RWPE2 (cell line): Measurements from ENCODE around the gene PLCL2.
"Not testable (repeated sequence)": the region's sequence is repeated elsewhere in the genome, so short reads cannot be mapped to it uniquely, and the experiment has no call there.

ENCODE experiments used
- ATAC-seq: fragments of 200-7000 bp; cut with Tn5 transposase; 3 replicates; pipeline ENCODE4 v1.9.1; 2021; ENCODE audit warnings: low read depth
- DNase-seq: peaks from one replicate; pipeline ENCODE4 v3.0.0-alpha.2; 2020; ENCODE audit warnings: low spot score
- H3K27ac ChIP-seq: fragments of 450-650 bp; 2 replicates; pipeline ENCODE4 v1.5.1; 2017; ENCODE audit warnings: mild to moderate bottlenecking; ENCODE audit not compliant: poor library complexity, severe bottlenecking
- H3K27me3 ChIP-seq: fragments of 250-450 bp; sonication (Bioruptor Pico); 2 replicates; pipeline ENCODE4 v1.5.1; 2021; ENCODE audit warnings: mild to moderate bottlenecking, moderate library complexity; ENCODE audit not compliant: insufficient read depth, poor library complexity, severe bottlenecking
- H3K36me3 ChIP-seq: fragments of 250-450 bp; sonication (Bioruptor Pico); 2 replicates; pipeline ENCODE4 v1.5.1; 2020; ENCODE audit warnings: low read depth, mild to moderate bottlenecking, moderate library complexity
- H3K4me1 ChIP-seq: fragments of 250-450 bp; sonication (Bioruptor Pico); 2 replicates; pipeline ENCODE4 v1.5.1; 2021; ENCODE audit warnings: mild to moderate bottlenecking, moderate library complexity; ENCODE audit not compliant: insufficient read depth, poor library complexity, severe bottlenecking
- H3K4me3 ChIP-seq: fragments of 250-450 bp; sonication (Bioruptor Pico); 2 replicates; pipeline ENCODE4 v1.5.1; 2021; ENCODE audit warnings: mild to moderate bottlenecking, moderate library complexity; ENCODE audit not compliant: severe bottlenecking
- H3K9me3 ChIP-seq: fragments of 250-450 bp; sonication (Bioruptor Pico); 2 replicates; pipeline ENCODE4 v1.5.1; 2021; ENCODE audit warnings: mild to moderate bottlenecking, moderate library complexity; ENCODE audit not compliant: severe bottlenecking
- TF ChIP-seq, protein P1 (sequence below): fragments of 450-650 bp; IDR thresholded peaks from one replicate; pipeline ENCODE4 v1.5.1; 2017; ENCODE audit warnings: mild to moderate bottlenecking, moderate library complexity; ENCODE audit not compliant: poor library complexity, severe bottlenecking

PLCL2 gene

GRCh38 chr3:17125738-17126442, 241.1 kb downstream of the PLCL2 start:
- H3K36me3 ChIP-seq: no peaks in the 10 kb centered on the region
- TF ChIP-seq, protein P1, sequence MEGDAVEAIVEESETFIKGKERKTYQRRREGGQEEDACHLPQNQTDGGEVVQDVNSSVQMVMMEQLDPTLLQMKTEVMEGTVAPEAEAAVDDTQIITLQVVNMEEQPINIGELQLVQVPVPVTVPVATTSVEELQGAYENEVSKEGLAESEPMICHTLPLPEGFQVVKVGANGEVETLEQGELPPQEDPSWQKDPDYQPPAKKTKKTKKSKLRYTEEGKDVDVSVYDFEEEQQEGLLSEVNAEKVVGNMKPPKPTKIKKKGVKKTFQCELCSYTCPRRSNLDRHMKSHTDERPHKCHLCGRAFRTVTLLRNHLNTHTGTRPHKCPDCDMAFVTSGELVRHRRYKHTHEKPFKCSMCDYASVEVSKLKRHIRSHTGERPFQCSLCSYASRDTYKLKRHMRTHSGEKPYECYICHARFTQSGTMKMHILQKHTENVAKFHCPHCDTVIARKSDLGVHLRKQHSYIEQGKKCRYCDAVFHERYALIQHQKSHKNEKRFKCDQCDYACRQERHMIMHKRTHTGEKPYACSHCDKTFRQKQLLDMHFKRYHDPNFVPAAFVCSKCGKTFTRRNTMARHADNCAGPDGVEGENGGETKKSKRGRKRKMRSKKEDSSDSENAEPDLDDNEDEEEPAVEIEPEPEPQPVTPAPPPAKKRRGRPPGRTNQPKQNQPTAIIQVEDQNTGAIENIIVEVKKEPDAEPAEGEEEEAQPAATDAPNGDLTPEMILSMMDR: no peak
- H3K27ac ChIP-seq: no peak overlapping the region
- H3K9me3 ChIP-seq: no peaks in the 10 kb centered on the region
- no peak overlapping the region for H3K4me3 ChIP-seq
- no peak for ATAC-seq
- DNase-seq: no peak
- no peaks in the 10 kb centered on the region for H3K27me3 ChIP-seq
- no peaks in the 10 kb centered on the region for H3K4me1 ChIP-seq

DNA sequence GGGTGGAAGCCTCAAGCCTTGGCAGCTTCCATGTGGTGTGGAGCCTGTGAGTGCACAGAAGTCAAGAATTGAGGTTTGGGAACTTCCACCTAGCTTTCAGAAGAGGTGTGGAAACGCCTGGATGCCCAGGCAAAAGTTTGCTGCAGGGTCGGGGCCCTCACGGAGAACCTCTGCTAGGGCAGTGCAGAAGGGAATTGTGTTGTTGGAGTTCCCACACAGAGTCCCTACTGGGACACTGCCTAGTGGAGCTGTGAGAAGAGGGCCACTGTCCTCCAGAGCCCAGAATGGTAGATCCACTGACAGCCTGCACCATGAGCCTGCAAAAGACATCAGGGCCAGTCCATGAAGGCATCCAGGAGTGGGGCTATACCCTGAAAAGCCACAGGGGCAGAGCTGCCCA, 243.9 kb downstream of the PLCL2 start:
- H3K9me3 ChIP-seq, DNase-seq, H3K36me3 ChIP-seq, ATAC-seq, H3K27ac ChIP-seq, H3K4me1 ChIP-seq, H3K27me3 ChIP-seq, H3K4me3 ChIP-seq: not testable (repeated sequence)

GRCh38 chr3:17129556-17129955, 244.8 kb downstream of the PLCL2 start:
- H3K36me3 ChIP-seq: no peaks in the 10 kb centered on the region
- H3K27me3 ChIP-seq: no peaks in the 10 kb centered on the region
- no peak overlapping the region for H3K4me3 ChIP-seq
- ATAC-seq (no peak), DNase-seq (no peak)
- H3K9me3 ChIP-seq: no peaks in the 10 kb centered on the region
- no peaks in the 10 kb centered on the region for H3K4me1 ChIP-seq
- H3K27ac ChIP-seq: no peak overlapping the region
- TF ChIP-seq, protein P1: no peak

GRCh38 chr3:17130956-17131355, 246.2 kb downstream of the PLCL2 start:
- H3K9me3 ChIP-seq: no peaks in the 10 kb centered on the region
- DNase-seq (no peak), ATAC-seq (no peak)
- H3K27ac ChIP-seq: no peak overlapping the region
- H3K27me3 ChIP-seq: no peaks in the 10 kb centered on the region
- no peaks in the 10 kb centered on the region for H3K36me3 ChIP-seq
- TF ChIP-seq, protein P1: no peak
- H3K4me1 ChIP-seq: no peaks in the 10 kb centered on the region
- no peak overlapping the region for H3K4me3 ChIP-seq

- H3K4me3 ChIP-seq: no peak overlapping the region
- ATAC-seq (no peak), DNase-seq (no peak)
- no peaks in the 10 kb centered on the region for H3K9me3 ChIP-seq
- no peak overlapping the region for H3K27ac ChIP-seq
- no peaks in the 10 kb centered on the region for H3K27me3 ChIP-seq
- H3K36me3 ChIP-seq: no peaks in the 10 kb centered on the region
- H3K4me1 ChIP-seq: no peaks in the 10 kb centered on the region
- TF ChIP-seq, protein P1: no peak
These were observed 247.7 kb downstream of the PLCL2 start for GRCh38 chr3:17132286-17133115.
